Stimulated activated CD8-positive, alpha-beta memory T cell treated with anti-CD3 and anti-CD28 coated beads, Interleukin-7, amount 100 ng/mL, for 4 hours (primary cell): ENCODE measurements around the gene RXRA.

ENCODE experiments used
- DNase-seq, 2 donors: peaks; one replicate each; pipeline ENCODE4 v3.0.0-alpha.2; 2020; ENCODE audit warnings: low read depth in 2 of 2

The RXRA gene

DNA sequence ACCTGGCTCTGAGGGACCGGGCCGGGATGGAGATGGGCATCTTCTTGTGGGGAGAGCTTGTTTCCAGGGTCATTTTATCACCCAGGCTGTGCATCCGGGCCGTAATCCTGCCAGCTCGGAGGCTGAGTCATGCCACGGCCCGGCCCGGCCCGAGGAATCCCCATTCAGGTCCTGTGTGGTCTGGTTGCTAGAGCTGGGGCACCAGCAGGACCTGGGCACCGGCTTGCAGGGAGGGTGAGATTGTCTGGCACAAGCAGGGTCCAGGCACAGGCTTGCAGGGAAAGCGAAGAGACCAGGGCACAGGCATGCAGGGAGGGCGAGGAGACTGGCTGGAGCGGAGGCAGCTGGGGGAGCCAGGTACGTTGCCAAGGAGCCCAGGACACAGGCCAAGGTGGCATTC is 106.8 kb downstream of the RXRA start:
- no peak for DNase-seq

DNA sequence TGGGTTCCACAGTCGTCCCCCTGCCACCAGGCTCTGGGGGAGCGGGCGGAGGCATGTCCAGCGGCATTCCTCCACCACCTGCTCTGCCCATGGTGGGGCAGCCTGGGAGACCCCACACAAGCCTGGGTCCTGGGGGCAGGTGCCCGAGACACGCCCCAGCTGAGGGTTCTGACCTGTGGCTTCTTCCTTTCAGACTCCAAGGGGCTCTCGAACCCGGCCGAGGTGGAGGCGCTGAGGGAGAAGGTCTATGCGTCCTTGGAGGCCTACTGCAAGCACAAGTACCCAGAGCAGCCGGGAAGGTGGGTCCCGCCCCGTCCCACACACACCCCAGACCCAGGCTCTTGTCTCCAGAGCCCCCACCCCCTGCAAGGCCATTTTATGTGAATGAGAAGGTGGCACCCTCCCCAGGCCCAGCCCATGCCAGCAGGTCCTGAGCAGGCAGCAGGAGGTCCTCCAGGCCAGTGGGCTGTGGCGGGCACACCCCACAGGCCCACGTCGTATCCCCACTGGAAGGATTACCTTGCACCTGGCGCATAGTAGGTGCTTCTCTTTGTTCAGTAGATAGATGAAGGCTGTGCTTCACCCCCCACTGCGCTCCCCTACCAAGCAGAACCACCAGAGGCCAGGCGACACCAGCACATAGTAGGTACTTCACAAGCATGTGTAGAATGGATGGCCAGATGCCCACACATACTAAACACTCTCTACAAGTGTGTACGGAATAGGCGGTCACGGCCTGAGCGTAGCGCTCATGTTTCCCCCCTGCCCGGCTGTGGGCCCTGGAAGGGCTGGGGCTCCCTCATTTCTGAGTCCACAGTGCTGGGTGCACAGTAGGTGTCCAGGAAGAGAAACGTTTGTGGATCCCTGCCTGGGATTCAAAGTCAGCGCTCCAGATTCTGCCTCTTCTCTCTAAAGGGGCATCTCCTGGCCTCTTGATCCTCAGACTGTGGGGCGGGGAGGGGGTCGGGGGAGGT is 107.9 kb downstream of the RXRA start:
- DNase-seq, result no peak

DNA sequence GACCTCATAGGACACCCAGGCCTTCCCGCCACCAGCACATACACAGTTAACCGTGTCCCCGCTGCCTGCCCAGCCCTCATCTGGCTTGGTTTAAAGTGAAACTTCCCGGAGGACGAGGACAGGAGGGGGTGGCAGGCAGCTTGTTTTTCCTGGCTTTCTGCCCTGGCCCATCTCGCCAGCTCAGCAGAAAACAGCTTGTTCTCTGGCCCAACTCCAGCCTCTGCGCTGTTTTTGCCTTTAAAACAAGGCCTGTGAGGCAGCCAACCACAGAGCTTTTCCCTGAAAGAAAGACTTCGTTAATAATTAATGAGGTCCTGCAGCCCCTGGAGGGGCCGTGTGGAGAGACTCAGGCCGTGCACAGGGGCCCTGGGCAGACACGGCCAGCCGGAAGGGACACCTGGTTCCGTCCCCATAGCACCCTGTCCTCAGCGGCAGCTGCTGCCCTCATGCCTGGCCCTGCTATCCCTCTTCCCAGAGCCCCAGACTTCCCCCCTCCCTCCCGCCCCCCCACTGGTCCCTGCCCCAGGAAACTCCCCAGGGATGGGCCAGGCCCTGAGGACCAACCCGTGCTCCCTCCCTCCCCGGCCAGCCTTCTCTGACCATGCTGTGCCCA is 108.7 kb downstream of the RXRA start:
- no peak for DNase-seq

DNA sequence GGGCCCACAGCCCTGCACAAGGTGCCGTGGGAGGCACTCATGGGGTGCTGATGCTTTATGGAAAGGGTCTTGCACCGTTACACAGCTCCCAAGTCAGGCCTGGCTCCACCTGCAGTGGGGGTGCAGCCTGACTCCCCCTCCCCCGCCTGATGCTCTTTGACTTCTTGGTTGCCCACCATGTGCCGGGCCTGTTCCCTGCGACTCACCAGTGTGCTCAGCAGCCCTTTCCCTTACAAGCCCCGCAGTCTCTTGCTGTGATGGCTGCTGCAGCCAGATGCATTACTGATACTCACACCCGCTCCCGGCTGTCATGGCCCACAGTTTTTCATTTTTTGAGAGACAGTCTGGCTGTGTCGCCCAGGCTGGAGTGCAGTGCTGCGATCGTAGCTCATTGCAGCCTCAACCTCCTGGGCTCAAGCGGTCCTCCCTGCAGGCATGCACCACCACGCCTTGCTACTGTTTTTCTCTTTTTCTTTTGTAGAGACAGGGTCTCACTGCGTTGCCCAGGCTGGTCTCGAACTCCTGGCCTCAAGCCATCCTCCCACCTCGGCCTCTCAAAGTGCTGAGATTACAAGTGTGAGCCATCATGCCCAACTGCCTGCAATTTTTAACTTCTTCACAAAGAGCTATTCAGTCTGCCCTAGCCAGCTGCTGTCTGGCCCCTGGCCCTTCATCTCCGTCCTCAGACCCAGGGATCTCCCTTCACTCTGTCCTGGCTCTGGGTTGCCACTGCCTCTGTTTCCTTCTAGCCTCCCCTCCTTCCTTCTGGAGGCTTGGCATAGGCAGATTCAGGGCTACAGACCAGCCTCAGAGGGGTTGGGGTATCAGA is 109.5 kb downstream of the RXRA start:
- no peak for DNase-seq

GRCh38 chr9:134436379-134436762 is 110.1 kb downstream of the RXRA start:
- DNase-seq, result no peak

- DNase-seq, result no peak
Measured at GRCh38 chr9:134436911-134437310, 110.7 kb downstream of the RXRA start.

DNA sequence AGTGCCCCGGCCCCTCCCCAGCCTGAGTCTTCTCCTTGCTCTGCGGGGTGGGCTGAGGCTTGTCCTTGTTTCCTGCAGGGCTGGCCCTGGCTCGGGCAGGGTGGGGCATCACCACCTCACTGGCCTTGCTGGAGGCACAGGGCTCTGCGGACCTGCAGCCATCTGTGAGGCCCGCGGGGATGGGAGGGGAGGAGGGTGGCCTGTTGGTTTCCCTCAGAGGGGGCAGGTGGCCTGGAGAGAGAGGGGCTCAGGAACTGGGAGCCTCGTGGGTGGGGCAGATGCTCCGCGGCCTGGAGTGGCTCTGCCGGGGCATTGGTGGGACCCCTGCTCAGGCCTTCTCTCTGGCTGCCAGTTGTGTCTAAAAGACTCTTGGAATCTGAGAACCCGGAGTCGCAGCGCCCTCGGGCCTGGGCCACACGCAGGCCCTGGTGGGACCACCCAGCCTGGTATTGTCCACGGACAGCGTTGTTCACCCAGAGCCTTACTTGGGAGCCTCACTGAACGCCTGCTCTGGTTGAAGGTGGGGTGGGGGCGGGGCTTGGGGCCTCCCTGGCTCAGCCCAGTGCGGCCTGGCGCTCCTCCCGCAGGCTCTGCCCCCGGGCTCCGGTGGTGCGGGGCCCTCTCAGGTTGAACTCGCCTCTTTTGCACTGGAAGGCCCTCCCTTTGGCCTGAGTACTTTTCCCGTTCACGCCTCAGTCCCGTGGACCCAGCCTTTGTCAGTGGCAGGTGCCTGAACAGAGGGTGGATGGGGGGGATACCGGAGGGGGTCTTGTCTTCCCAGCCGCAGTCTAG is 111.3 kb downstream of the RXRA start:
- DNase-seq, result no peak

DNA sequence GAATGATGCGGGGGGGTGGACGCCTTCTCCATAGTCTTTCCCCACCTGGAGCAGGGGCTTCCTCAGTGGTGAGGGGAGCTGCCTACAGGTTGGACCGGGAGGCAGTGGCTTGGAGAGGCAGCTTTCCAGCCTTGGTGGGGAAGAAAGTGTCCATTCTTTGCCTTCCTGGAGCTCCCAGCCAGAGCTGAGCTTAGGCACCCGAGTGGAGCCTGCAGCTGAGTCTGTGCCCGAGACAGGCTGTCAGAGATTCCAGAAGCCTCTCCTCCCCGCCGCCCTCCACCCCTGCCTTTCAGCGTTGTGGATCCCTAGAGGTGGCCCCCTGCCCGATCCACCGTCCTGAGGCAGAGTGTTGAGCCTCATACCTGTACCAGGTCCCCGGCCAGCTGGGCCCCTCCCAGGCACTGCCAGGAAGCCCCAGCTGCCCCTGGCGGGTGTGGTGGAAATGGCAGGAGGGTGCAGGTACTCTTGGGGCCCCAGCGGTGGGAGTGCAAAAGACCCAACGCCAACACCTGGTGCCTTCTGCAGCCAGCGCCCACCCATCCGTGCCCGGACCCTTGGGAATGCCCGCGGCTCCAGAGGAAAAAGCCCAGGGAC is 112.0 kb downstream of the RXRA start:
- no peak for DNase-seq

GRCh38 chr9:134439368-134439784 is 113.1 kb downstream of the RXRA start:
- DNase-seq, result no peak

- no peak for DNase-seq
Measured at GRCh38 chr9:134440636-134441226, 114.5 kb downstream of the RXRA start.

DNA sequence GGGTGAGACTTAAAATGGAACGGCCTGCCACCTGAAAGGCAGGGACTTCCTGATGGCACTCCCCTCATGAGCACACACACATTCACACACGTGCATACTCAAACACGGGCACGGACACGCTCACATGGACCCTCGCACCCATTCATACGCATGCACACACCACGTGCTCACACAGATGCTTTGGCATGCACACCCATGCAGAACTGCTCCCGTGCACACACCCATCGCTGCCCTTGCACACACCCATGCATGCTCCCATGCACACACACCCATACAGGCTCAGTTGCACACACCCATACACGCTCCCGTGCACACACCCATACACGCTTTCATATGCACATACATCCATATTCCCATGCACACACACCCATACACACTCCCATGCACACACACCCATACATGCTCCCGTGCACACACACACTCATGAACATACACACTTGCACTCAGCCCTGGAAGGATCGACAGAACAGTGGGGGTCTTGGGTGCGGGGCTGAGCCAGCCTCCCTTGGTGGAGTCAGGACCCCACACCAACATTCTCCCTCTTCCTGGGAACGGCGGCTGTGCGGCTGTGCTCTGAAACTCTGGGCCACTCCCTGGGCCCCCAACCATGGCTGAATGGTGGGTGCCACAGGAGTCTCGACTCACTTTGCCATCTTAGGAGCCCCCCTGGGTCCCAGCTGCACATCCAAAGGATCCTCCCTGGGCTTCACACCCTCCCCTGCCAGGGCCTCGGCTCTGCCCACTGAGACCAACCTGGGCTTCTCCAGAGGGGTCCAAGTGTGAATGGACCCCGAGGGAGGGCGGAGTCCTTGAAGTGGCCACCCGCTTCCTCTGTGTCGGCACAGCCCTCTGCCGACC is 115.2 kb downstream of the RXRA start:
- DNase-seq, result no peak

- DNase-seq, result no peak
Measured at GRCh38 chr9:134442085-134442474, 115.8 kb downstream of the RXRA start.

DNA sequence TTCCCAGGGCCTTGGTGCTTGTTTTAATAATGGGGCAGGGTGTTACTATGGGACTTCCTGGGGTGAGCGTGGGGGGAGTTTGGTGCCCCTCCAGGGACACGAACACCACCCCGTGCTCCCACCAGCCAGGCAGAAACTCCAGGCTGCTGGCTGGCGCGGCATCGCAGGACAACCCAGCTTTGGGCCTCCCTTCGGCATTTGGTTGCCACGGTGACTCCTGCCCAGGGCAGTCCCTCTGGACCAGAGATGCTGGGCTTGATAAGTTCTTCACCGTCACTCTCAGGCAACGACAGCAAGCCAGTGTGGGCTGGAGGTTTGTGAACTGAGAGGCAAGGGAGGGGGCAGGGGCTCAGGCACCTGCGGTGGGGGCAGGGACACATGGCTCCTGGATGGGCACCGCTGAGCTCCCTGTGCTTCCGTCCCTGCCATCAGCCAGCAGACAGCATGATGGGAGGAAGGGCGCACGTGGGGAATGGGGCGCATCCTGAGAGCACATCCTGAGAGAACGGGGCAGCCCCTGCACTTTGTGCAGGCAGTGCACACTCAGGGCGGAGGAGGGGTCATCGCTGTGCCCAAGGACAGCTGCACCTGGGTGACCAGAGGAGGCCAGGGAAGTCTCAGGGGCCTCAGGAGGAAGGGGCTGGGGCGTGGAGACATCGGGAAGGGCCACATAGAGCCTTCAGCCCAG is 116.4 kb downstream of the RXRA start:
- DNase-seq, result no peak

DNA sequence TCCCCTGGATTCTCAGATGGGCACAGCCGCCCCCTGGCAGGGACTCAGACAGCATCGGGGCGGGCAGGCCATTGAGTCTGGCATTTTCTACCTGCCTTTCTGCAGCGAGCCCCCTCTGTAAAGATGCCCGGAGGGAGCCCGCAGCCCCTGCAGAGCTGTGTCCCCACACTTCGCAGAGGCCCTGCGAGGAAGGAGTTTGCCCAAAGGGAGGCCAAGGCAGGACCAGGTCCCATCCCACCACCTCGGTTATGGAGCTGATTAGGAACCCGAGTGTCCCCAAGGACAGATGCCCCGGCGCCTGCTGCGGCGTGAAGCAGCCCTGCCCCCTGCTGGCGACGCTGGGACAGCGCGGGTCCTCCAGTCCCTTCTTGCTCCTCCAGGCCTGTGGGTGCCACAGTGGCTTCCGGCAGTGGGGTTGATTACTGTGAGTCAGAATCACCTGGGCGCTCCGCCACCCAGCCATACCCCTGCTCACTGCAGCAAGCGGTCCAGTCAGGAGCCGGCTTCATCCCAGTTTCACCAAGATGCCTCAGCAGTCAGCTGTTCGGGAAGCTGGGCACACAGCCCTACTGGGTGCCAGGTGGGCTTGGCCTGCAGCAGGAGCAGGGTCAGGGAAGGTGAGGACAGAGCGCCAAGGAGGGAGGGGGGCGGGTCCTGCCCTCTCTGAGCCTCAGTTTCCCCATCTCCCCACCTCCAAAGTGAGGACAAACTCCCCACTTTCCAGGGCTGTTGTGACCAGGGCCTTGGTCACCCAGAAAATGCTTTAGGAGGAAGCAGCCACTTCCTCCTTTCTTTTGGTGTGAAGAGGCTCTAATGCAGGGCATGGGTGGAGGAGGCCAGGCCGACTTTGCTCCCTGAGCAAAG is 117.2 kb downstream of the RXRA start:
- DNase-seq, result peak; percentile 82 to 84

DNA sequence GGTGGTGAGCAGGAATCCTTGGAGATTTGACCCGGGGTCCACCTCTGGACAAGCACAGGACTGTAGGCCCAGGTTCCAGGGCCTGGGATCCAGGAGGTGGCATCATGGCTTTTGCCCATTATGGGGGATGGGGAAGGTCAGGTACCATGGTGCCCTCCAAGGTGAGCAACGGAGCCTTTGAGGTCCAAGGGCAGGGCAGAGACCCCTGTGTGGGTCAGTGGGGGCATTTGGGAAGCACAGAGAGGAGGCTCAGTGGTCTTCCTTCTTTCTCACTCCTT is 117.7 kb downstream of the RXRA start:
- DNase-seq, result no peak

DNA sequence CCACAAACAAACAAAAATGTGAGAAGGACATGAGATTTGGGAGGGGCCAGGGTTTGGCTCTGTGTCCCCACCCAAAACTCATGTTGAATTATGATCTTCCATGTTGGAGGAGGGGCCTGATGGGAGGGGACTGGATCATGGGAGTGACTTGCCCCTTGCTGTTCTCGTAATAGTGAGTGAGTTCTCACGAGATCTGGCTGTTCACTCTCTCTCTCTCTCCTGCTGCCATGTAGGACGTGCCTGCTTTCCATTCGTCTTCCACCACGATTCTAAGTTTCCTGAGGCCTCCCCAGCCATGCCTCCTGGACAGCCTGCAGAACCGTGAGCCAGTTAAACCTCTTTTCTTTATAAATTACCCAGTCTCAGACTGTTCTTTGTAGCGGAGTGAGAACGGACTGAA is 118.7 kb downstream of the RXRA start:
- DNase-seq, result no peak

DNA sequence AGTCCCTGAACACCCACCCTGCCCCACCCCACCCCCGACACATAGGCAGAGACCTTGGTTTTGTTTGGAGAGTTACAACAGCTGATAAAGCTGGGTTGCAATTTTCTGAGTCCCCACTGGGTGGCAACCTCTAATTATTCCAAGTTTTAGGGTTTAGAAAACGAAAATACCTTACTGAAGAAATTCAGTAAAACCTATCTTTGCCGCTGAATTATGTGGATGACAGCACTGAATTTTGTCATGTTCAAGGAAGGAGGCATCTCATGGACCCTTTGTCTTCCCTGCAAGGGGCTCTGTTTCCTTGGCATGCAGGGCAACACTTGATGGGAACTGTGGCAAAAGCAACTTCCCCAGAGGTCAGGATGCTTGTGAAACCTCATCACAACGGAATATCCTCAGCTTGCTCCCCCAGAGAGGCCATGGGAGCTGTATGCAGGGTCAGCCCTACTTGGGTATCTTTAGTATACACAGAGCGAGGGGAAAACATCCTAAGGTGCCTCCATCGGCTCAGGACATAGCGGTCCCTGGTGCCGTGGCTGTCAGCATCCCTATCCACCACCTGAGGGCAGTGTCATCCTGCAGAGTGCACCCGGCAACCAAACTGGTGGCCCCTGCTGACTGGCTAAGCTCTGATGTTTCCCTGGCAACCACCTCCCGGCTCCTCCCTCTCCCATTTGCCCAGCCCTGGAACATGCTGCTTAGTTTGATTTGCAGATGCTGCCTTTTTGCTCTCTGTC is 123.1 kb downstream of the RXRA start:
- peak; percentile 73 to 75 for DNase-seq
